HEK293T (cell line): ENCODE measurements around the gene LRP1B.

ENCODE experiments used
- BHLHE40 ChIP-seq: fragments of 450-650 bp; IDR thresholded peaks from 2 replicates; pipeline ENCODE4 v1.6.1; 2016; ENCODE audit warnings: mild to moderate bottlenecking, moderate library complexity, borderline replicate concordance
- CTBP1 ChIP-seq: fragments of 450-650 bp; IDR thresholded peaks from 2 replicates; pipeline ENCODE4 v1.6.1; 2016; ENCODE audit warnings: borderline replicate concordance
- ELF4 ChIP-seq: fragments of 450-650 bp; IDR thresholded peaks from 2 replicates; pipeline ENCODE4 v1.6.1; 2017; ENCODE audit warnings: antibody characterized with exemption
- FOXK2 ChIP-seq: fragments of 450-650 bp; IDR thresholded peaks from 2 replicates; pipeline ENCODE4 v1.6.1; 2016; ENCODE audit warnings: mild to moderate bottlenecking
- FOXM1 ChIP-seq: fragments of 450-650 bp; IDR thresholded peaks from 2 replicates; pipeline ENCODE4 v1.6.1; 2017; ENCODE audit warnings: mild to moderate bottlenecking, borderline replicate concordance
- HDGF ChIP-seq: fragments of 450-650 bp; IDR thresholded peaks from 2 replicates; pipeline ENCODE4 v1.6.1; 2017; ENCODE audit warnings: antibody characterized with exemption, borderline replicate concordance
- SP1 ChIP-seq: fragments of 450-650 bp; IDR thresholded peaks from 2 replicates; pipeline ENCODE4 v1.6.1; 2017
- SUZ12 ChIP-seq: fragments of 450-650 bp; IDR thresholded peaks from 2 replicates; pipeline ENCODE4 v1.6.1; 2016; ENCODE audit warnings: mild to moderate bottlenecking
- TARDBP ChIP-seq: fragments of 450-650 bp; IDR thresholded peaks from 2 replicates; pipeline ENCODE4 v1.6.1; 2016
- ZNF384 ChIP-seq: fragments of 450-650 bp; IDR thresholded peaks from 2 replicates; pipeline ENCODE4 v1.6.1; 2016
- TF ChIP-seq, protein P1 (sequence below): fragments of 450-650 bp; IDR thresholded peaks from 2 replicates; pipeline ENCODE4 v1.6.1; 2016

DNA sequence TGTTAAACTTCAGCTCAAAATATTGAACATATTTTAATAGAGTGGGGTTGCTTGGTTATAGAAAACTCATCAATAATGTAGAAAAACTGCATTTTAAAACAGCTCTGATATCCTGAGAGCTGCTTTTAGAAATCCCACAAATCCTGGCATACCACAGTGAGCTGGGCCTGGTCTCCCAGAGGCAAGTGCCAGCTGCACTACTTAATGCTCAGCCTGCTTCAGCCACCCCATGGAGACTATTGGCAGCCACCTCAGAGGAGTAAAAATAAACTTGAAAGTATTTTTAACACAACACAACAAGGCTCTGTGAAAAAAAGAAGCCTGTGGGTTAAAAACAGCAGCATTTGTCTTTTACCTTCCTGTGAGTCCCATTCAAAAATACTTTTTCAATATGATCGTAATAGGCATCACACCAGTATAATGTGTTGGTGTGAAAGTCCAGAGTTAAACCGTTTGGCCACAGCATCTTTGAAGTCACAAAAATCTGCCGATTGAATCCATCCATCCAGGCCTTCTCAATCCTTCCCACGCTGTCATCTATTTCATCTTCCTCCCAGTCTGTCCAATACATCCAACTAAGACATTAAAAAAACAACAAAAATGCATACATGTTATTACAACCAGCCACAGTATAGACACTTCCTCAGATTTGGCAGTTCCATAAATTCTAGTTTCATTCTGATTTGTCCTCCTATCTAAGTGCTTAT lies 1115.3 kb downstream of the LRP1B start:
- TF ChIP-seq FOXK2: no peak
- no peak for TF ChIP-seq FOXM1
- no peak for TF ChIP-seq SP1
- TF ChIP-seq ZNF384: no peak
- no peak for TF ChIP-seq CTBP1
- TF ChIP-seq, protein P1, sequence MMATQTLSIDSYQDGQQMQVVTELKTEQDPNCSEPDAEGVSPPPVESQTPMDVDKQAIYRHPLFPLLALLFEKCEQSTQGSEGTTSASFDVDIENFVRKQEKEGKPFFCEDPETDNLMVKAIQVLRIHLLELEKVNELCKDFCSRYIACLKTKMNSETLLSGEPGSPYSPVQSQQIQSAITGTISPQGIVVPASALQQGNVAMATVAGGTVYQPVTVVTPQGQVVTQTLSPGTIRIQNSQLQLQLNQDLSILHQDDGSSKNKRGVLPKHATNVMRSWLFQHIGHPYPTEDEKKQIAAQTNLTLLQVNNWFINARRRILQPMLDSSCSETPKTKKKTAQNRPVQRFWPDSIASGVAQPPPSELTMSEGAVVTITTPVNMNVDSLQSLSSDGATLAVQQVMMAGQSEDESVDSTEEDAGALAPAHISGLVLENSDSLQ: no peak
- no peak for TF ChIP-seq ELF4
- TF ChIP-seq SUZ12: no peak
- no peak for TF ChIP-seq HDGF
- no peak for TF ChIP-seq TARDBP
- no peak for TF ChIP-seq BHLHE40
